A549 (cell line): Measurements from ENCODE around the gene TMEM164. TPM values are rescaled to one million over a fixed set of nuclear protein-coding genes. Genes with fewer than 3 reads are reported as not detected.

Experiments used
- ATAC-seq, 2 experiments: fragments of 200-7000 bp in 1 of 2; fragments of >200 bp in 1 of 2; cut with Nextera tagmentation in 1 of 2; cut with Tn5 transposase in 1 of 2; 3 replicates each; pipeline versions ENCODE4 v1.8.0 to v1.9.1; 2018 to 2020; ENCODE audit warnings: mild to moderate bottlenecking in 1 of 2, moderate library complexity in 1 of 2
- CTCF ChIA-PET: fragments of 300-600 bp; sonication (Branson Sonifier 250); formaldehyde crosslinking; extraction: SDS; loops from one replicate; lab custom pipeline; 2021; ENCODE audit warnings: antibody characterized with exemption, inconsistent platforms; lab: Yijun Ruan, JAX
- POLR2A ChIA-PET: fragments of 350-600 bp; formaldehyde crosslinking; extraction: SDS; loops from one replicate; lab custom pipeline; 2021; ENCODE audit warnings: antibody characterized with exemption, inconsistent platforms; lab: Yijun Ruan, JAX
- DNase-seq, 2 experiments: peaks; one replicate each; pipeline versions ENCODE4 v3.0.0 to v3.0.0-alpha.2; 2011 to 2016; ENCODE audit warnings: low read depth in 1 of 2, low spot score in 1 of 2
- FAIRE-seq: peaks from 2 replicates; lab custom pipeline; 2011; peaks lifted over from hg19 to GRCh38; lab: Jason Lieb, UNC
- H3K27ac ChIP-seq, 2 experiments: fragments of >200 bp; sonication (Bioruptor Twin); formaldehyde crosslinking; 3 replicates each; pipeline ENCODE4 v1.5.1; 2016 to 2017
- H3K4me1 ChIP-seq: fragments of >200 bp; sonication (Bioruptor Twin); formaldehyde crosslinking; 3 replicates; pipeline ENCODE4 v1.6.1; 2016
- H3K4me2 ChIP-seq: fragments of >200 bp; sonication (Bioruptor Twin); formaldehyde crosslinking; 3 replicates; pipeline ENCODE4 v1.6.1; 2016
- H3K4me3 ChIP-seq: fragments of >200 bp; sonication (Bioruptor Twin); formaldehyde crosslinking; 3 replicates; pipeline ENCODE4 v1.5.1; 2016
- H3K9me3 ChIP-seq: fragments of >200 bp; sonication (Bioruptor Twin); formaldehyde crosslinking; 3 replicates; pipeline ENCODE4 v1.6.1; 2016
- CBX8 ChIP-seq: fragments of 200-600 bp; sonication (generic); IDR thresholded peaks from 2 replicates; pipeline ENCODE4 v1.6.1; 2016
- CEBPB ChIP-seq, 2 experiments: fragments of >200 bp in 1 of 2; sonication (Bioruptor Twin) in 1 of 2; formaldehyde crosslinking in 1 of 2; IDR thresholded peaks; 2 replicates each; pipeline ENCODE4 v1.6.1; 2012 to 2016
- EHF ChIP-seq: fragments of 250-450 bp; sonication (Bioruptor Pico); IDR thresholded peaks from 2 replicates; pipeline ENCODE4 v1.5.0; 2020; ENCODE audit warnings: mild to moderate bottlenecking
- FOXS1 ChIP-seq: fragments of 250-450 bp; sonication (Bioruptor Pico); IDR thresholded peaks from 2 replicates; pipeline ENCODE4 v1.5.0; 2020; ENCODE audit warnings: mild to moderate bottlenecking, moderate library complexity
- HOXB13 ChIP-seq: fragments of 250-450 bp; sonication (Bioruptor Pico); IDR thresholded peaks from 2 replicates; pipeline ENCODE4 v1.5.0; 2020; ENCODE audit warnings: low read depth, mild to moderate bottlenecking, moderate library complexity
- HOXB5 ChIP-seq: fragments of 250-450 bp; sonication (Bioruptor Pico); IDR thresholded peaks from 2 replicates; pipeline ENCODE4 v1.5.0; 2020; ENCODE audit warnings: mild to moderate bottlenecking, moderate library complexity
- JUN ChIP-seq, 2 experiments: fragments of >200 bp; sonication (Bioruptor Twin); formaldehyde crosslinking; IDR thresholded peaks; 2 replicates in 1 of 2; 3 replicates in 1 of 2; pipeline ENCODE4 v1.6.1; 2016 to 2017
- KDM1A ChIP-seq: fragments of 200-600 bp; sonication (generic); IDR thresholded peaks from 2 replicates; pipeline ENCODE4 v1.6.1; 2016; ENCODE audit warnings: low read depth, mild to moderate bottlenecking
- KDM5A ChIP-seq: fragments of 200-600 bp; sonication (generic); IDR thresholded peaks from 2 replicates; pipeline ENCODE4 v1.6.1; 2016; ENCODE audit warnings: antibody characterized with exemption, mild to moderate bottlenecking
- MAZ ChIP-seq: fragments of 150-350 bp; IDR thresholded peaks from 2 replicates; pipeline ENCODE4 v1.6.1; 2014; ENCODE audit warnings: antibody characterized with exemption, low read depth, low read length, borderline replicate concordance
- NFE2L2 ChIP-seq: fragments of 150-350 bp; conservative IDR thresholded peaks from 2 replicates; pipeline ENCODE4 v1.6.1; 2014; ENCODE audit warnings: low read length
- NPAS2 ChIP-seq: fragments of 250-450 bp; sonication (Bioruptor Pico); IDR thresholded peaks from 2 replicates; pipeline ENCODE4 v1.8.0; 2022; ENCODE audit warnings: mild to moderate bottlenecking, moderate library complexity, borderline replicate concordance
- NR3C1 ChIP-seq: fragments of >200 bp; sonication (Bioruptor Twin); formaldehyde crosslinking; IDR thresholded peaks from 3 replicates; pipeline ENCODE4 v1.6.1; 2017
- PHF8 ChIP-seq: fragments of 200-600 bp; sonication (generic); IDR thresholded peaks from 2 replicates; pipeline ENCODE4 v1.6.1; 2016; ENCODE audit warnings: low read depth, mild to moderate bottlenecking, antibody characterized with exemption, moderate library complexity, borderline replicate concordance
- POLR2A ChIP-seq: IDR thresholded peaks from 2 replicates; pipeline ENCODE4 v1.6.1; 2012; ENCODE audit warnings: mild to moderate bottlenecking, low read length
- POLR2AphosphoS2 ChIP-seq: conservative IDR thresholded peaks from 2 replicates; pipeline ENCODE4 v1.6.1; 2012; ENCODE audit warnings: low read length, improper control_type of control experiment, inconsistent platforms
- RARB ChIP-seq: fragments of 250-450 bp; sonication (Bioruptor Pico); IDR thresholded peaks from 2 replicates; pipeline ENCODE4 v1.8.0; 2021; ENCODE audit warnings: mild to moderate bottlenecking, moderate library complexity
- RCOR1 ChIP-seq: fragments of 150-350 bp; IDR thresholded peaks from 2 replicates; pipeline ENCODE4 v1.6.1; 2014; ENCODE audit warnings: antibody characterized with exemption, low read length, low read depth
- RFX5 ChIP-seq: fragments of 450-650 bp; IDR thresholded peaks from 2 replicates; pipeline ENCODE4 v1.7.1; 2014; ENCODE audit warnings: antibody characterized with exemption, mild to moderate bottlenecking, moderate library complexity
- RNF2 ChIP-seq: fragments of 200-600 bp; sonication (generic); IDR thresholded peaks from 2 replicates; pipeline ENCODE4 v1.6.1; 2016; ENCODE audit warnings: low read depth, mild to moderate bottlenecking, antibody characterized with exemption, moderate library complexity, borderline replicate concordance
- SREBF2 ChIP-seq: fragments of 450-650 bp; IDR thresholded peaks from 2 replicates; pipeline ENCODE4 v1.6.1; 2014; ENCODE audit warnings: mild to moderate bottlenecking, moderate library complexity
- TFCP2L1 ChIP-seq: fragments of 250-450 bp; sonication (Bioruptor Pico); IDR thresholded peaks from 2 replicates; pipeline ENCODE4 v1.5.0; 2021; ENCODE audit warnings: mild to moderate bottlenecking
- ZC3H11A ChIP-seq: fragments of 450-650 bp; IDR thresholded peaks from 2 replicates; pipeline ENCODE4 v1.6.1; 2014; ENCODE audit warnings: antibody characterized with exemption, mild to moderate bottlenecking
- ZSCAN20 ChIP-seq: fragments of 250-450 bp; sonication (Bioruptor Pico); IDR thresholded peaks from 2 replicates; pipeline ENCODE4 v1.8.0; 2022; ENCODE audit warnings: mild to moderate bottlenecking, moderate library complexity
- WGBS: methylation state at CpG from one replicate; pipeline ENCODE4 v1.1.6; 2017; ENCODE audit errors: missing lambda C conversion rate; 5-methylcytosine and 5-hydroxymethylcytosine counted together
- polyA plus RNA-seq, 4 experiments: library from polyadenylated mRNA; depleted of rRNA in 3 of 4; stranded (reverse); fragments of >200 nt; fragmentation: RNase III in 1 of 4; extraction: RNeasy Plus Mini Kit Qiagen cat#74134 plus additional on column Dnase treatment in 1 of 4; gene quantifications; 2 replicates in 3 of 4; 3 replicates in 1 of 4; pipeline ENCODE4 v1.2.3, GENCODE V29; 2011 to 2017
- TF ChIP-seq, protein P1 (sequence below): fragments of 250-450 bp; sonication (Bioruptor Pico); IDR thresholded peaks from 2 replicates; pipeline ENCODE4 v1.5.0; 2021; ENCODE audit warnings: mild to moderate bottlenecking, moderate library complexity, borderline replicate concordance
- TF ChIP-seq, protein P2 (sequence below): IDR thresholded peaks from 2 replicates; pipeline ENCODE4 v1.6.1; 2012

Gene TMEM164
- polyA plus RNA-seq, 2 of the 4 experiments (the other 2 are of a cell fraction): 32.0 to 43.7 TPM

DNA sequence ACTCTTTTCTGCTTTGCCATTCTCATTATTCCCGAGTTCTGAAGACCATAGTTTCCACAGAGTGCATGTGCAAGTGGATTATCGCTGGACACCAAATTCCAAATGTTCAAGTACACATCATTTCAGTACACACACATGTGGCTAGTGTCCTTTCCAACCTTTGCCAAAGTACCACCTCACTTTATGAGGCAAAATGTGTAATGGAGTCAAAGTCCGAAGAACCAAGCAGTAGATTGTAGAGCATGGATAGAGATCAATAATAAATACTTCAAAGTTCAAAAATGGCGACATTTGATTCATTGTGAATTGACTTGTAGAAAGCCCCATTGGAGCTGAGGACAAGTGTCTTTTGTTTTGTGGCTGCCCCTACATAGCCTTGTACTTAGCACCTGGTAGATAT, 115.6 kb downstream of the TMEM164 start:
- Histone ChIP-seq H3K9me3 (no peaks in the 10 kb centered on the region), H3K4me1 (peaks cover 27% of the 10 kb centered on the region), H3K4me2 (no peak overlapping the region), H3K27ac (no peak overlapping the region), H3K4me3 (no peak overlapping the region)
- TF ChIP-seq PHF8 (no peak), HOXB13 (CRISPR knock-in tag) (no peak), CBX8 (no peak), SREBF2 (no peak), KDM1A (no peak), NFE2L2 (no peak), FOXS1 (CRISPR knock-in tag) (no peak), NPAS2 (CRISPR knock-in tag) (no peak), ZC3H11A (no peak), RARB (CRISPR knock-in tag) (no peak), POLR2A (no peak)
- DNase-seq: no peak
- ChIA-PET POLR2A (no interaction called here), CTCF (no interaction called here)
- 95% methylated on average over 4 of the region's 4 CpGs for WGBS
- FAIRE-seq: peak; percentile 73
- no peak for ATAC-seq

DNA sequence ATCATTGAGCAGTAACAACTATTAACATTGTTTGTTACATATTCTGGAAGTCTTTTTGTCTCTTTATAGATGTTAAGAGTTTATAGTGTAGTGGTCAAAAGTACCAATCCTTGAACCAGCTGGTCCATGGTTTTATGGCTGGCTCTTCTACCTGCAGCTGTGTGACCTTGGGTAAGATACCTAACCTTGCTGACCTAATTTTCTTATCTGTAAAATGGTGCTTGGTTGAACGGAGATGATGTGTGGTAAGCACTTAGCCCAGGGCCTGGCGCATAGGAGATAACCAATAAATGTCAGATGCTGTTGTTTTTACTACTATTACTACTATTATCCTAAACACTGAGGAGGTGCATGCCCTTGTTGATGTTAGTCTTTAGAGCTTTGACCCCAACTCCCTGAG, 116.6 kb downstream of the TMEM164 start:
- Histone ChIP-seq H3K4me1 (peaks cover 34% of the 10 kb centered on the region), H3K9me3 (no peaks in the 10 kb centered on the region), H3K4me3 (no peak overlapping the region), H3K4me2 (peak overlapping the region; percentile 31; the same call in 1 of the 3 replicates), H3K27ac (peak overlapping the region; percentile 54 to 56; a peak in 5 of 6 replicates)
- no peak for ATAC-seq
- no peak for DNase-seq
- 97% methylated on average over 2 of the region's 2 CpGs for WGBS
- no peak for FAIRE-seq
- ChIA-PET CTCF (no interaction called here), POLR2A (no interaction called here)
- TF ChIP-seq RCOR1 (no peak), KDM5A (no peak), JUN (IDR thresholded peaks at IDR 0.05) (no peak), EHF (CRISPR knock-in tag) (no peak), PHF8 (no peak), POLR2AphosphoS2 (no peak), HOXB5 (CRISPR knock-in tag) (no peak), ZSCAN20 (no peak), MAZ (no peak), CEBPB (IDR thresholded peaks at IDR 0.05) (no peak), NR3C1 (no peak)
- TF ChIP-seq, protein P1, sequence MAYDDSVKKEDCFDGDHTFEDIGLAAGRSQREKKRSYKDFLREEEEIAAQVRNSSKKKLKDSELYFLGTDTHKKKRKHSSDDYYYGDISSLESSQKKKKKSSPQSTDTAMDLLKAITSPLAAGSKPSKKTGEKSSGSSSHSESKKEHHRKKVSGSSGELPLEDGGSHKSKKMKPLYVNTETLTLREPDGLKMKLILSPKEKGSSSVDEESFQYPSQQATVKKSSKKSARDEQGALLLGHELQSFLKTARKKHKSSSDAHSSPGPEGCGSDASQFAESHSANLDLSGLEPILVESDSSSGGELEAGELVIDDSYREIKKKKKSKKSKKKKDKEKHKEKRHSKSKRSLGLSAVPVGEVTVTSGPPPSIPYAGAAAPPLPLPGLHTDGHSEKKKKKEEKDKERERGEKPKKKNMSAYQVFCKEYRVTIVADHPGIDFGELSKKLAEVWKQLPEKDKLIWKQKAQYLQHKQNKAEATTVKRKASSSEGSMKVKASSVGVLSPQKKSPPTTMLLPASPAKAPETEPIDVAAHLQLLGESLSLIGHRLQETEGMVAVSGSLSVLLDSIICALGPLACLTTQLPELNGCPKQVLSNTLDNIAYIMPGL (CRISPR knock-in tag): no peak

DNA sequence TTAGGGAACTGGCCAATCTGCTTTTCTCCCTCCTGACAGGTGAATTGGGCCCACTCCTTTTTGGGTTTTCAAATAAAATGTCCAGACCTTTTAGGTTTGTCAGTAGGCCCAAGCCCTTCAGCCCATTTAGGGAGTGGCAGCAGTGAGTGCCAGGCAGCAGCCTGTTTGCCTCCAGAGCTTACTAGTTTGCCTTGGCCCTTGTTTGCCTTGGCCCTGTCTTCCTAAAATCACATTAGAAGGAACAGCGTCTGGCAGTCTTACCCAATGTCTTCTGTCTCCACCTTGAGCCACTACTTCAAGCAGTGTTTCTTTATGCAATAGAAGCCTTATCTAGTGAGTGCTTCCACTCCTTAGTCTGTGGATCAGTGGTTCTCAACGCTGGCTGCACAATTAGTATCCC, 117.1 kb downstream of the TMEM164 start:
- Histone ChIP-seq H3K4me3 (no peak overlapping the region), H3K4me2 (peak overlapping the region; percentile 31; the same call in 1 of the 3 replicates), H3K4me1 (peaks cover 38% of the 10 kb centered on the region), H3K9me3 (no peaks in the 10 kb centered on the region), H3K27ac (peak overlapping the region; percentile 54 to 56; a peak in 5 of 6 replicates)
- WGBS: 34% methylated on average over 2 of the region's 2 CpGs
- ChIA-PET CTCF (no interaction called here), POLR2A (no interaction called here)
- DNase-seq: peak in 1 of 2 experiments; percentile 11
- FAIRE-seq: no peak
- ATAC-seq: peak in 1 of 2 experiments; percentile 48; a peak in 2 of 6 replicates
- TF ChIP-seq RFX5 (no peak), TFCP2L1 (no peak), MAZ (no peak), RNF2 (no peak), NPAS2 (CRISPR knock-in tag) (no peak), PHF8 (no peak)
- TF ChIP-seq, protein P2, sequence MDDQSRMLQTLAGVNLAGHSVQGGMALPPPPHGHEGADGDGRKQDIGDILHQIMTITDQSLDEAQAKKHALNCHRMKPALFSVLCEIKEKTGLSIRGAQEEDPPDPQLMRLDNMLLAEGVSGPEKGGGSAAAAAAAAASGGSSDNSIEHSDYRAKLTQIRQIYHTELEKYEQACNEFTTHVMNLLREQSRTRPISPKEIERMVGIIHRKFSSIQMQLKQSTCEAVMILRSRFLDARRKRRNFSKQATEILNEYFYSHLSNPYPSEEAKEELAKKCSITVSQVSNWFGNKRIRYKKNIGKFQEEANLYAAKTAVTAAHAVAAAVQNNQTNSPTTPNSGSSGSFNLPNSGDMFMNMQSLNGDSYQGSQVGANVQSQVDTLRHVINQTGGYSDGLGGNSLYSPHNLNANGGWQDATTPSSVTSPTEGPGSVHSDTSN: no peak
